Neural cell (in vitro differentiated cells): ENCODE results near the gene NCAPH2. TPM values are rescaled to one million over a fixed set of nuclear protein-coding genes. Genes with fewer than 3 reads are reported as not detected.
A peak's percentile ranks its signal among the peaks of the same experiment; 100 is the strongest.

Experiments
- H2AFZ ChIP-seq: fragments of 200-600, 300-800 bp; sonication (generic), shearing (Covaris generic); 2 replicates; pipeline ENCODE4 v1.6.0; 2014; ENCODE audit warnings: low read depth, mild to moderate bottlenecking, antibody characterized with exemption, low read length, moderate library complexity
- H3F3A ChIP-seq: fragments of 200-600 bp; shearing (Covaris generic); 2 replicates; pipeline ENCODE4 v1.6.1; 2016; ENCODE audit warnings: mild to moderate bottlenecking, moderate library complexity, mixed read lengths, antibody characterized with exemption, low read length; ENCODE audit not compliant: insufficient read depth, poor library complexity, severe bottlenecking
- H3K27ac ChIP-seq: fragments of 200-600, 300-800 bp; sonication (generic), shearing (Covaris generic); 2 replicates; pipeline ENCODE4 v1.5.1; 2014; ENCODE audit warnings: mild to moderate bottlenecking, low read length, moderate library complexity
- H3K27me3 ChIP-seq: fragments of 300-800, 200-600 bp; sonication (generic), shearing (Covaris generic); 2 replicates; pipeline ENCODE4 v1.6.0; 2014; ENCODE audit warnings: mild to moderate bottlenecking, low read depth, low read length, moderate library complexity; ENCODE audit not compliant: insufficient read depth
- H3K36me3 ChIP-seq: fragments of 300-800, 200-600 bp; sonication (generic), shearing (Covaris generic); 2 replicates; pipeline ENCODE4 v1.5.1; 2014; ENCODE audit warnings: mild to moderate bottlenecking, antibody characterized with exemption, low read length, moderate library complexity; ENCODE audit not compliant: insufficient read depth
- H3K4me2 ChIP-seq: fragments of 300-800, 200-600 bp; sonication (generic), shearing (Covaris generic); 2 replicates; pipeline ENCODE4 v1.6.0; 2014; ENCODE audit warnings: mild to moderate bottlenecking, low read length
- H3K4me3 ChIP-seq: fragments of 300-800, 200-600 bp; sonication (generic), shearing (Covaris generic); 2 replicates; pipeline ENCODE4 v1.5.1; 2014; ENCODE audit warnings: mild to moderate bottlenecking, low read length, moderate library complexity
- H3K79me2 ChIP-seq: fragments of 200-600 bp; shearing (Covaris generic); replicated peaks from 2 replicates; pipeline ENCODE4 v1.6.0; 2014; ENCODE audit warnings: mild to moderate bottlenecking, low read length, moderate library complexity; ENCODE audit not compliant: insufficient read depth
- H3K9ac ChIP-seq: fragments of 300-800, 200-600 bp; sonication (generic), shearing (Covaris generic); 2 replicates; pipeline ENCODE4 v1.6.1; 2016; ENCODE audit warnings: mild to moderate bottlenecking, low read length, mixed read lengths
- H3K9me2 ChIP-seq: fragments of 200-600 bp; shearing (Covaris generic); 2 replicates; pipeline ENCODE4 v1.6.1; 2016; ENCODE audit warnings: mild to moderate bottlenecking, low read length, mixed read lengths; ENCODE audit not compliant: insufficient read depth
- H3K9me3 ChIP-seq: fragments of 200-600, 300-800 bp; sonication (generic), shearing (Covaris generic); 2 replicates; pipeline ENCODE4 v1.6.1; 2016; ENCODE audit warnings: mild to moderate bottlenecking, mixed run types, low read length, moderate library complexity, mixed read lengths
- H4K20me1 ChIP-seq: fragments of 200-600 bp; shearing (Covaris generic); 2 replicates; pipeline ENCODE4 v1.6.1; 2016; ENCODE audit warnings: mild to moderate bottlenecking, mixed run types; ENCODE audit not compliant: insufficient read depth
- CTCF ChIP-seq: fragments of 450-650 bp; IDR thresholded peaks from 2 replicates; pipeline ENCODE4 v1.5.1; 2014; ENCODE audit warnings: antibody characterized with exemption, mild to moderate bottlenecking, moderate library complexity; ENCODE audit not compliant: poor library complexity, severe bottlenecking
- EP300 ChIP-seq: fragments of 450-650 bp; conservative IDR thresholded peaks from 2 replicates; pipeline ENCODE4 v1.6.1; 2014; ENCODE audit warnings: antibody characterized with exemption, mild to moderate bottlenecking, moderate library complexity; ENCODE audit not compliant: poor library complexity, severe bottlenecking
- EZH2 ChIP-seq: fragments of 200-600, 300-800 bp; shearing (Covaris generic), sonication (generic); IDR thresholded peaks from 2 replicates; pipeline ENCODE4 v1.6.1; 2014; ENCODE audit warnings: antibody characterized with exemption, low read length, borderline replicate concordance, mild to moderate bottlenecking; ENCODE audit not compliant: insufficient read depth, poor library complexity, severe bottlenecking
- MXI1 ChIP-seq: fragments of 450-650 bp; conservative IDR thresholded peaks from 2 replicates; pipeline ENCODE4 v1.6.1; 2014; ENCODE audit warnings: antibody characterized with exemption, mild to moderate bottlenecking; ENCODE audit not compliant: poor library complexity, severe bottlenecking
- POLR2AphosphoS5 ChIP-seq: IDR thresholded peaks from 2 replicates; pipeline ENCODE4 v1.6.1; 2012
- RAD21 ChIP-seq: fragments of 450-650 bp; conservative IDR thresholded peaks from 2 replicates; pipeline ENCODE4 v1.6.1; 2014; ENCODE audit warnings: antibody characterized with exemption, mild to moderate bottlenecking, moderate library complexity
- REST ChIP-seq: IDR thresholded peaks from 2 replicates; pipeline ENCODE4 v1.6.1; 2012; ENCODE audit warnings: borderline replicate concordance
- SMC3 ChIP-seq: fragments of 450-650 bp; conservative IDR thresholded peaks from 2 replicates; pipeline ENCODE4 v1.6.1; 2014; ENCODE audit warnings: antibody characterized with exemption, mild to moderate bottlenecking, moderate library complexity; ENCODE audit not compliant: poor library complexity
- TAF1 ChIP-seq: IDR thresholded peaks from 2 replicates; pipeline ENCODE4 v1.6.1; 2012; ENCODE audit warnings: low read depth
- polyA plus RNA-seq: library from polyadenylated mRNA; depleted of rRNA; stranded (reverse); fragments of >200 nt; gene quantifications from 2 replicates; pipeline ENCODE4 v1.2.3, GENCODE V29; 2014

NCAPH2 gene
- polyA plus RNA-seq, 1 donor from 2014 or later, result 81.1 TPM

GRCh38 chr22:50524676-50525103 lies 16.7 kb downstream of the NCAPH2 start:
- Histone ChIP-seq H3K4me2 (peak overlapping the region; percentile 88), H3F3A (no peaks in the 10 kb centered on the region), H3K36me3 (no peaks in the 10 kb centered on the region), H3K27ac (peak overlapping the region; percentile 69), H3K4me3 (peak overlapping the region; percentile 95), H3K9me2 (no peaks in the 10 kb centered on the region), H3K27me3 (peaks cover 4% of the 10 kb centered on the region), H3K9me3 (no peaks in the 10 kb centered on the region), H3K79me2 (no peaks in the 10 kb centered on the region), H4K20me1 (no peaks in the 10 kb centered on the region), H2AFZ (no peak overlapping the region), H3K9ac (peak overlapping the region; percentile 81)
- TF ChIP-seq POLR2AphosphoS5 (no peak), RAD21 (no peak), SMC3 (no peak), EP300 (no peak), EZH2 (no peak), MXI1 (no peak), TAF1 (no peak), CTCF (no peak), REST (no peak)

- Histone ChIP-seq H3F3A (no peaks in the 10 kb centered on the region), H3K9ac (peak within 1 kb of the TSS; percentile 81), H3K9me3 (no peaks in the 10 kb centered on the region), H3K27me3 (peaks cover 9% of the 10 kb centered on the region), H3K79me2 (no peaks in the 10 kb centered on the region), H2AFZ (peak within 1 kb of the TSS; percentile 27), H4K20me1 (no peaks in the 10 kb centered on the region), H3K27ac (peak within 1 kb of the TSS; percentile 75), H3K36me3 (no peaks in the 10 kb centered on the region), H3K4me3 (peak within 1 kb of the TSS; percentile 95), H3K9me2 (no peaks in the 10 kb centered on the region), H3K4me2 (peak within 1 kb of the TSS; percentile 88)
- TF ChIP-seq REST (no peak), EP300 (peak; percentile 47), EZH2 (no peak), TAF1 (peak; percentile 86), CTCF (peak; percentile 73), MXI1 (peak; percentile 84), POLR2AphosphoS5 (peak; percentile 89), SMC3 (peak; percentile 47), RAD21 (peak; percentile 62)
Measured at GRCh38 chr22:50525104-50525857, 17.3 kb downstream of the NCAPH2 start, which contains the start of gene SCO2. Gene SCO2, minus strand, starts transcription at chr22:50525598. Its CDS starts 1,187 bp downstream, at chr22:50524411.
